Activated gamma-delta T cell (primary cell): Measurements from ENCODE around the gene PRH1.

Experiments used
- DNase-seq: peaks from one replicate; lab custom pipeline; 2025; lab: John Stamatoyannopoulos, UW

Gene PRH1

DNA sequence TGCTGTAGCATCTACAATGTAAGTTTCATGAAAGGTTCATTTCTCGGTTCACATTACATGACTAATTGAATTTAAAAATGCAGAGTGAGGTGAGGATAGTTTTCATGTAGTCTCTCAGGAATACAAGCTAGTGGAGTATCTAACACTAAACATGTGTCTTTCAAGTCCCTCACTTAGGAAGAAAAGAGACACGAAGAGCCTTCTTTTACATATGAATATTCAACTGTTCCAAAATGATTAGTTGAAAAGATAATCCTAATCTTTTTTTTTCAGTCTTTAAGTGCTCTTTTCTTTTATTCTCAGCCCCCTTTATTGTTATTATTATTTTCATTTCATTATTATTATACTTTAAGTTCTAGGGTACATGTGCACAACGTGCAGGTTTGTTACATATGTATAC, 45.6 kb downstream of the PRH1 start:
- no peak for DNase-seq
